ENCODE measurements around the gene NTRK3.

The NTRK3 gene

DNA sequence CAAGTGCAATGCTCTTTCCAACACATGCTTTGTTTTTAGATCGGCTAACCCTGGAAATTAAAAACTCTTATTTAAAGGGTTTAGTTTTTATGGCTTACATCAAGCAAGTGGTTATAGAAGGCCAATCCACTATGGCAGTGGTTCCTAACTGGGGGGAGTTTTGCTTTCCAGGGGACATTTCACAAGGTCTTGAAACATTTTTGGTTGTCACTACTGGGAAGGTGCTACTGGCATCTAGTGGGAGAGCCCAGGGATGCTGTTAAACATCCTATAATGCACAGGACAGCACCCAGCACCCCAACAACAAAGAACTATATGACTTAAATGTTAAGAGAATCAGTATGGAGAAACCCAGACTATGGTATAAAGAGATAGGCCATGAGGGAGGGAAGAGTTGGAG is 439.0 kb downstream of the NTRK3 start:
- no peak for DNase-seq (ENCODE audit: low spot score)

DNA sequence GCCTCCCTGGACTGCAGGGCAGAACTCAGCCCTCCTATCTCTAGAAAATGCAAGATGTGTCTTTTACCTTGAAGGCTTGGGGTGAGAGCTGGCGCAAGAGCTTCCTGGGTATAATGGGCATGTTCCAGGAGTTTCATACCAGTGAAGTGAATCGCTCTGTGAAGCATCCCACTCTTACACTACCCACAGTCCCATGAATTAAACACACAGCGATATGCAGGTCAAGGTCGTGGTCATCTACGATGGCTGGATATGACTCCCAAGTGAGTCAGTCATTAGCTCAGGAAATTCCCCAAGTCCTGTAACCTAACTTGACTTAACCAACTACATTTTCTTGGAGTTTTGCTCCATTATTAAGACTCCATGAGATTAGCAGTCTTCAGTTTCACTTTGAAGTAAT is 439.7 kb downstream of the NTRK3 start:
- DNase-seq (ENCODE audit: low spot score): no peak

DNA sequence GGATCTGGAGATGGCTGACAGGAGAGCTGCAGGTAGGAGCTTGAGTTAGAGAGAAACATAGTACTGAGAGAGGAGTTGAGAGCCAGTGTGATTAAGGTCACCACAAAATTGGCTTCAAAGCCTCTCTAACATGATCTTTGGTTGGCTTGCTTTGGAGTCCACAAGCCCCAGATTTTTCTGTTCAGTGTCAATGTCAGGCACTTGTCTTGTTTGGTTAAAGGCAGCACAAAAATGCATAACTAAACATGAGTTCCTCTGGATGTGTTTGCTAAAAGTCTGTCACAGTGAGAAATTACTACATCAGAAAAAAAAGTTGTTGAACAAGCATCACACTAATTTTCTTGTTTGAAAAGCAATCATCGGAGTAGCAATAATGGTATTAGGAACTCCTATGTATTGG is 440.5 kb downstream of the NTRK3 start:
- DNase-seq (ENCODE audit: low spot score): no peak

Measured in NAMALWA (cell line).